Amygdala (tissue), 56 donors: ENCODE data around the gene TLNRD1.

ENCODE experiments used
- DNase-seq, 56 donors: peaks; one replicate each; lab custom pipeline; 2025; lab: John Stamatoyannopoulos, UW

TLNRD1 gene

DNA sequence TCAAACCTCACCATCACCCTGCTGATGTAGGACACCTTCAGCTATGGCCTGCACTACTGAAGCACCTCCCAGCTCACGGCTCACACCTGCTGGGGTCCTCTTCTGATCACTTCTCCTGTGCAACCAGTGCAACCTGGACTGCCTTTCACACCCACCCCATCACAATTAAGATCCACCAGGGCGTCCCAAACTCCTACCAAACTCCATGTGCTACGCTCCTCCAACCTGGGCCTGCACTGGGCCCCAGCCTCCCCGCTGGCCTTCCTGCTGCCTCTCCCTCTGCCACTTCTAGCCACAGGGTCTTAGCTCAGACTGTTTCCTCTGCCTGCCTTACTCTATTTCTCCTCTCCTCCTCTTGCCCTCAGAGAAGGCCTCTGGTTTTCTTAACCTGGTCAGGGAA is 23.9 kb upstream of the TLNRD1 start:
- no peak for DNase-seq

GRCh38 chr15:80977627-80978036 is 23.1 kb upstream of the TLNRD1 start:
- peak in 34 of 56 donors; percentile 2 to 76 (median 41) for DNase-seq

- DNase-seq, result no peak
These were observed 21.9 kb upstream of the TLNRD1 start for GRCh38 chr15:80978685-80979329.

DNA sequence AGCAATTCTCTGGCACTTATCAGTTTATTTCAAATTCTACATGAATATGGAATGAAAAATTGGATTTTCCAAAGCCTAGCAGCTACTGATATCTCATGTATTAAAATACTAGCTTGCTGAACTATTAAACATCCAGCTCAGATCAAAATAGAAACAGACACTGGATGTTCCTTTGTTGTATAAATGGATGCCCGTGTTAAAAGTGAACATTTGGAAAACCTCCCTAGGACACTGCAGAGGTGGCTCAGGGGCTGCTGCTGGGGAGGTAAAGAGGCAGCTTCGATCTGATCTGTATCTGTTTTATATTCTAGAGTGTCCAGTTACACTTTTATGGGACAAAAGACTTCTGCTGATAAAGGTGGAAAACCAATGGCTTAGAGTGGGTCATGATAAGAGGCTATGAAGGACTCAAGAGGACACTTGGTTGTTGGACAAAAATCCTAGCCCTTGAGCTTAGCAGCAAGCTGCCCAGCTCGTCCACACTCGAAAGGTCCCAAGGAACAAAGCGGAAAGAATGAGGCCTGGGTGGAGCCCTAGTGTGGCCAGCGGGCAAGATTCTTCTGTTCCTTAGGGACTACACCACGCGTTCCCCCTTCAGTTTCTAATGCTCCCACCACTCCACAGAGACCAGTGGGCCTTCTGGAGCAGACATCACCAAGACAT is 21.1 kb upstream of the TLNRD1 start:
- DNase-seq, result no peak

- no peak for DNase-seq
These were observed 18.5 kb upstream of the TLNRD1 start for GRCh38 chr15:80982205-80982604.

GRCh38 chr15:80982839-80983238 is 17.9 kb upstream of the TLNRD1 start:
- no peak for DNase-seq

GRCh38 chr15:80984856-80985255 is 15.9 kb upstream of the TLNRD1 start:
- peak in 1 of 56 donors; percentile 16 for DNase-seq

DNA sequence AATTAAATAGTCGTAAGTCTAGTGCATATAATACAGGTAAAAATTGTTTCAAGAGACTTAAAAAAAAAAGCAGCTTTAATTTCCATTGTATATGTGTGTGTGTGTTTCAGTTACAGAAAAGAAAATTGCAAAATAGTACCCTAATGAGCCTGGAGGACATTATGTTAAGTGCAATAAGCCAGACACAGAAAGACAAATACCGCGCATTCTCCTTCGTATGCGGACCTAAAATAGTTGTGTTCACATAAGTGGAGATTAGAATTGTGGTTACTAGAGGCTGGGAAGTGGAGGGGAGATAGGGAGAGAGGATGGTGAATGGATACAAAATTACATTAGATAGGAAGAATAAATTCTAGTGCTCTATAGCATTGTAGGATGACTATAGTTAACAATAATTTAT is 14.7 kb upstream of the TLNRD1 start:
- DNase-seq, result no peak

- DNase-seq, result no peak
These were observed 14.2 kb upstream of the TLNRD1 start for GRCh38 chr15:80986487-80986886.

DNA sequence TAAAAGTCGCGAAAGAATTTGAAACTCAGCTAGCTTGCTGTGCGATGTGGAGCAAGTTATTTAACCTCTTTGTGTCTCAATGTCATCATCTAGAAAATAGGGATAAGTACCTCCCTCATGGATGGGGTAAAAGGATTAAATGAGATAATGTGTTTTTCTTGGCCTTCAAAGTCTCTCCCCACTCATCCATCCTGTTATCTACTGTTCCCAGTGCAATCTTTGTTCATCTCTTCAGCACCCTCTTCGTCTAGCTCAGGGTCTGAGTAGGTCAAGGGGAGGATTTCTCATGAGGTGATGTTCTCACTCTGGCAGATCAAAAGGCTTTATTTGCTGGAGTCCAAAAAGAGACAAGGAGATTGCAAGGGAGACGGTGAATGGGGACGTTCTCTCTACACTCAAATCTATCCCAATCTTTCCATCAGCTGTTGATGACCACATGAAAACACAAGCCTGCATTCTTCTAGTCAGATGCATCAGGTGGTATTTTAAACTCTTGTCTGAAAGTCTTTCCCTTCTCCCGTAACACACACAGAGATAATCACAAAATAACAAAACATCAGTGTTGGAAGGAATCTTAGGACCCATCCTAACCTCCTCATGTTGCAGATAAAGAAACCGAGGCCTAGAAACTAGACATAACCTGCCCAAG is 12.5 kb upstream of the TLNRD1 start:
- no peak for DNase-seq

- DNase-seq, result peak in 1 of 56 donors; percentile 55
These were observed 11.6 kb upstream of the TLNRD1 start for GRCh38 chr15:80989081-80989517.

GRCh38 chr15:80989518-80990478 is 10.9 kb upstream of the TLNRD1 start, which contains the start of gene MESD:
MESD (minus strand) TSS chr15:80989819; CDS start chr15:80989791, 28 bp downstream.
- peak; percentile 41 to 99 (median 93) for DNase-seq

- no peak for DNase-seq
These were observed 9.8 kb upstream of the TLNRD1 start for GRCh38 chr15:80990955-80991354.

DNA sequence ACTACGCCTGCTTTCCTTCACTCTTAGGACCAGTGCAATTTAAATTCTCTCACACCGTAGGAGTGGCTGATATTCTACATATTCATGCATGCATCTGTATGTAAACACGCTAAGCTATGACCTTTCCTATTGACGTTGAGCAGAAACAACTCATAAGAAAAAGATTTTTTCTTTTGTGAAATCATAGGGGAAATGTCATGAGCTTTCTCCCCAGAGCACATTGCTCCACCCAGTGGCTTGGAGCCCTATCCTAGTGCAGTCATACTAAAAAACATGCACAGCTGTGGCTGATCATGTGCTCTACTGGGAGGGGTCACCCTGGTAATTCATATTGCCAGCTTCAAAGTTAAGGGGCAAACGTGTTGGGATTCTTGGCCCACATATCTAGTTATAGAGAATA is 9.3 kb upstream of the TLNRD1 start:
- DNase-seq, result peak in 29 of 56 donors; percentile 10 to 81 (median 38)

- no peak for DNase-seq
These were observed 8.7 kb upstream of the TLNRD1 start for GRCh38 chr15:80992006-80992405.

DNA sequence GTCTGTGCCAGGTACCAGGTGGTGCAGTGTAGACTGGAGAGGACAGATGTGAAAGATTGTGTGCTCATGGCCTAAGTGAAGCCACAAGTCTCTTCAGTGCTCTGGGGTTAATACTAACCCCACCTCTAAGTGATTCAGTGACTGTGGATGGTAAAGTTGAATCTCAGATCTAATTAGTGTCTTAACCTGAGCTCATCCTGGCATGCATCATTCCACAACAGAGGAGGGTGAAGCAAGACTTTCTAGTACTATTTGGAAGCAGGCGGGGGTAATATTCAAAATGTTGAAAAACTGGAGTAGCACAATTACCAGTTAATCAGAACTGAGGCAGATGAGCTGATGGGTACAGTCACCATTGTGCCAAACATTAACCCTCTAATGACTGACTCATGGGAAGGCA is 8.3 kb upstream of the TLNRD1 start:
- no peak for DNase-seq

DNA sequence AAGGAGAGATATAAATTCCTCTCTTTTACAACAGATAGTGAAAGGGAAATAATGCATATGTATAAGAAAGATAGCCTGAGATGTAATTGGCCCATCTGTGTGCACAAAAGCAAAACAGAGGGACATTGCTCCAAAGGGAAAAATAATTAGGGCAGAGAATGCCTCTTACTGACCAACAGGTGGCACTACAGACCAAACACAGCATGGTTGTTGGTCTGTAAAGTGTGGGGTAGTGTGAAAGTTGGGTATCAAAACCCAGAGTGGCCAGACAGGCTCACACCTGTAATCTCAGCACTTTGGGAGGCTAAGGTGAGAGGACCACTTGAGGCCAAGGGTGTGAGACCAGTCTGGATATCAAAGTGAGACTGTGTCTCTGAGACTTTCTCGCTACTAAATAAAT is 4.5 kb upstream of the TLNRD1 start:
- no peak for DNase-seq

- DNase-seq, result no peak
These were observed 3.0 kb upstream of the TLNRD1 start for GRCh38 chr15:80997692-80998091.

DNA sequence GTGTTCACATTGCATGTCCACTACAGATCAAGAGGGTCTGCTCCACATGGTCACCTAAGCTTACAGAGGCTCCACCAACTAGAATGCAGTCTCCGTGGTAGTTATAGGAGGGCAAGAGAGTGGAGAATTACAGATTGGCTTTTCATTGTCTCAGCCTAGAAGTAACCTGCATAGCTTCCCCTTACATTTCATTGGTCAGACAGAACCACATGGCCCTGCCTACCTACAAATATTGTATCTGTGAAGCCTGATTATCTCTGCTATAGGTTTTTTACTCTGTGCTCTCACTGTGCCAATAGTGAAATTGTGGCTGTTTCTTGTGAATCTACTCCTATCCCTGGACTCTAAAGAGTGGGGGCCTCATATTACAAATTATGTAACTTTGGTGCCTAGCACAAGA is 2.5 kb upstream of the TLNRD1 start:
- no peak for DNase-seq

DNA sequence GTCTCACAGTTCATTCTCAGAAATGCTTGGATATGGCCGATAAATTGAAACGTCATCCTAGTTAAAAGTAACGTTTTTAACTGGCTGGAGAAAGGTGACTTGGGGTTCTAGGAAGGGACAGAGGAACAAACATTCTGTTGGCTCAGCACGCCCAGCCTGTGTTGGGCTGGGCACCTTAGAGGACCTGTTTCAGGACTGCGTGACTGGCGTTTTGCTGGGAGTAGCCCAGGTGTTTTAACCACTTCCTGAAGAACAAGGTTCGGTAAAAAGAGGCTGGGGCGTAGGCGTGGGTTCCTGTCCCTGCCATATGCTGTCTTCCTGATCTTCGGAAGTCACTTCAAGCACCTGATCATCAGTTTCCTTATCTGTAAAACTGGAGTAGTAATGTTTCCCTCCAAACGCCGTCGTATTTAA is 1.1 kb upstream of the TLNRD1 start:
- no peak for DNase-seq
